Activated naive CD8-positive, alpha-beta T cell treated with anti-CD3 and anti-CD28 coated beads for 36 hours (primary cell): ENCODE results near the gene FAM120B. TPM values are rescaled to one million over a fixed set of nuclear protein-coding genes. Genes with fewer than 3 reads are reported as not detected.

ENCODE experiments used
- DNase-seq: peaks from one replicate; pipeline ENCODE4 v3.0.0; 2021
- H3K27ac Mint-ChIP-seq: one replicate; pipeline ENCODE4 v1.8.0; 2022; ENCODE audit warnings: mild to moderate bottlenecking, moderate library complexity, mixed read lengths
- H3K27me3 Mint-ChIP-seq: one replicate; pipeline ENCODE4 v1.8.0; 2022; ENCODE audit warnings: mild to moderate bottlenecking, mixed read lengths
- H3K36me3 Mint-ChIP-seq: one replicate; pipeline ENCODE4 v1.8.0; 2021; ENCODE audit warnings: mild to moderate bottlenecking, mixed read lengths
- H3K4me1 Mint-ChIP-seq: one replicate; pipeline ENCODE4 v1.8.0; 2021; ENCODE audit warnings: mixed read lengths
- H3K4me3 Mint-ChIP-seq: one replicate; pipeline ENCODE4 v1.8.0; 2022; ENCODE audit warnings: mild to moderate bottlenecking, moderate library complexity, mixed read lengths
- H3K9me3 Mint-ChIP-seq: one replicate; pipeline ENCODE4 v1.8.0; 2022; ENCODE audit warnings: mixed read lengths
- total RNA-seq, 2 experiments: library from RNA; stranded (reverse); gene quantifications; one replicate each; pipeline ENCODE4 v1.2.3, GENCODE V29; 2021

The FAM120B gene
- total RNA-seq, 2 experiments from 2014 or later: 19.4 to 19.7 TPM

- Mint-ChIP-seq H3K4me1 (no peaks in the 10 kb centered on the region), H3K4me3 (no peak overlapping the region), H3K9me3 (no peaks in the 10 kb centered on the region), H3K27ac (no peak overlapping the region), H3K36me3 (no peaks in the 10 kb centered on the region), H3K27me3 (no peaks in the 10 kb centered on the region)
- no peak for DNase-seq
Observed at GRCh38 chr6:170446841-170447560, 140.4 kb downstream of the FAM120B start.

- no peak overlapping the region for H3K4me3 Mint-ChIP-seq
- H3K4me1 Mint-ChIP-seq: no peaks in the 10 kb centered on the region
- no peak for DNase-seq
- H3K27ac Mint-ChIP-seq: no peak overlapping the region
- H3K9me3 Mint-ChIP-seq: no peaks in the 10 kb centered on the region
- no peaks in the 10 kb centered on the region for H3K27me3 Mint-ChIP-seq
- no peaks in the 10 kb centered on the region for H3K36me3 Mint-ChIP-seq
Observed at GRCh38 chr6:170447561-170447930, 141.0 kb downstream of the FAM120B start.

GRCh38 chr6:170448317-170448716 is 141.8 kb downstream of the FAM120B start:
- no peaks in the 10 kb centered on the region for H3K36me3 Mint-ChIP-seq
- no peaks in the 10 kb centered on the region for H3K27me3 Mint-ChIP-seq
- H3K4me1 Mint-ChIP-seq: no peaks in the 10 kb centered on the region
- no peak overlapping the region for H3K27ac Mint-ChIP-seq
- DNase-seq: no peak
- no peaks in the 10 kb centered on the region for H3K9me3 Mint-ChIP-seq
- no peak overlapping the region for H3K4me3 Mint-ChIP-seq

- Mint-ChIP-seq H3K27me3 (no peaks in the 10 kb centered on the region), H3K4me3 (no peak overlapping the region), H3K27ac (no peak overlapping the region), H3K36me3 (no peaks in the 10 kb centered on the region), H3K9me3 (no peaks in the 10 kb centered on the region), H3K4me1 (no peaks in the 10 kb centered on the region)
- no peak for DNase-seq
Observed at GRCh38 chr6:170448751-170449630, 142.4 kb downstream of the FAM120B start.

GRCh38 chr6:170449835-170450753 is 143.5 kb downstream of the FAM120B start:
- Mint-ChIP-seq H3K9me3 (no peaks in the 10 kb centered on the region), H3K27ac (no peak overlapping the region), H3K4me1 (peaks cover 3% of the 10 kb centered on the region)

GRCh38 chr6:170450916-170451761 is 144.6 kb downstream of the FAM120B start:
- H3K4me1 Mint-ChIP-seq: peaks cover 3% of the 10 kb centered on the region
- H3K9me3 Mint-ChIP-seq: no peaks in the 10 kb centered on the region
- H3K36me3 Mint-ChIP-seq: no peaks in the 10 kb centered on the region

More at GRCh38 chr6:170449835-170450753, 143.5 kb downstream of the FAM120B start:
- no peaks in the 10 kb centered on the region for H3K36me3 Mint-ChIP-seq
- no peaks in the 10 kb centered on the region for H3K27me3 Mint-ChIP-seq
- no peak overlapping the region for H3K4me3 Mint-ChIP-seq
- DNase-seq: no peak

GRCh38 chr6:170451762-170452651 is 145.4 kb downstream of the FAM120B start:
- Mint-ChIP-seq H3K27ac (no peak overlapping the region), H3K9me3 (no peaks in the 10 kb centered on the region), H3K36me3 (no peaks in the 10 kb centered on the region), H3K27me3 (no peaks in the 10 kb centered on the region), H3K4me3 (no peak overlapping the region), H3K4me1 (peaks cover 3% of the 10 kb centered on the region)
- no peak for DNase-seq

More at GRCh38 chr6:170450916-170451761, 144.6 kb downstream of the FAM120B start:
- no peak for DNase-seq
- no peak overlapping the region for H3K4me3 Mint-ChIP-seq
- no peaks in the 10 kb centered on the region for H3K27me3 Mint-ChIP-seq
- no peak overlapping the region for H3K27ac Mint-ChIP-seq

- no peaks in the 10 kb centered on the region for H3K9me3 Mint-ChIP-seq
- no peak for DNase-seq
- no peaks in the 10 kb centered on the region for H3K27me3 Mint-ChIP-seq
- H3K27ac Mint-ChIP-seq: no peak overlapping the region
- peaks cover 3% of the 10 kb centered on the region for H3K4me1 Mint-ChIP-seq
- H3K4me3 Mint-ChIP-seq: no peak overlapping the region
- no peaks in the 10 kb centered on the region for H3K36me3 Mint-ChIP-seq
Observed at GRCh38 chr6:170452767-170453545, 146.4 kb downstream of the FAM120B start.

GRCh38 chr6:170453586-170454511 is 147.3 kb downstream of the FAM120B start:
- Mint-ChIP-seq H3K27ac (no peak overlapping the region), H3K36me3 (no peaks in the 10 kb centered on the region), H3K4me1 (peaks cover 3% of the 10 kb centered on the region), H3K27me3 (no peaks in the 10 kb centered on the region), H3K4me3 (no peak overlapping the region), H3K9me3 (no peaks in the 10 kb centered on the region)
- no peak for DNase-seq

- H3K4me1 Mint-ChIP-seq: peaks cover 8% of the 10 kb centered on the region
- no peaks in the 10 kb centered on the region for H3K27me3 Mint-ChIP-seq
- H3K27ac Mint-ChIP-seq: no peak overlapping the region
- no peaks in the 10 kb centered on the region for H3K9me3 Mint-ChIP-seq
- H3K36me3 Mint-ChIP-seq: no peaks in the 10 kb centered on the region
- DNase-seq: no peak
- H3K4me3 Mint-ChIP-seq: no peak overlapping the region
Observed at GRCh38 chr6:170454512-170455285, 148.1 kb downstream of the FAM120B start.

GRCh38 chr6:170455335-170455979 is 148.9 kb downstream of the FAM120B start:
- Mint-ChIP-seq H3K27me3 (no peaks in the 10 kb centered on the region), H3K4me1 (peaks cover 12% of the 10 kb centered on the region), H3K36me3 (no peaks in the 10 kb centered on the region), H3K27ac (no peak overlapping the region), H3K4me3 (no peak overlapping the region), H3K9me3 (no peaks in the 10 kb centered on the region)
- no peak for DNase-seq
